ENCODE measurements around the gene CHST8.

CHST8 gene

GRCh38 chr19:33737681-33738371 is 116.1 kb downstream of the CHST8 start:
- Mint-ChIP-seq H3K36me3 (ENCODE audit: low read depth) (no peaks in the 10 kb centered on the region), H3K27ac (no peak overlapping the region), H3K27me3 (ENCODE audit: low read depth) (no peaks in the 10 kb centered on the region), H3K4me3 (no peak overlapping the region), H3K9me3 (no peaks in the 10 kb centered on the region), H3K4me1 (ENCODE audit: low read depth) (no peaks in the 10 kb centered on the region)
- no peak for DNase-seq (ENCODE audit: low spot score)

- peak; percentile 5 for DNase-seq (ENCODE audit: low spot score)
- no peak overlapping the region for H3K27ac Mint-ChIP-seq
- H3K36me3 Mint-ChIP-seq (ENCODE audit: low read depth), result no peaks in the 10 kb centered on the region
- no peaks in the 10 kb centered on the region for H3K9me3 Mint-ChIP-seq
- no peaks in the 10 kb centered on the region for H3K27me3 Mint-ChIP-seq (ENCODE audit: low read depth)
- H3K4me1 Mint-ChIP-seq (ENCODE audit: low read depth), result no peaks in the 10 kb centered on the region
- H3K4me3 Mint-ChIP-seq, result no peak overlapping the region
These were observed 119.2 kb downstream of the CHST8 start for GRCh38 chr19:33740811-33741396.

GRCh38 chr19:33745297-33745696 is 123.5 kb downstream of the CHST8 start:
- no peaks in the 10 kb centered on the region for H3K9me3 Mint-ChIP-seq
- H3K27me3 Mint-ChIP-seq (ENCODE audit: low read depth), result no peaks in the 10 kb centered on the region
- H3K36me3 Mint-ChIP-seq (ENCODE audit: low read depth), result no peaks in the 10 kb centered on the region
- no peak overlapping the region for H3K4me3 Mint-ChIP-seq
- DNase-seq (ENCODE audit: low spot score), result no peak
- no peak overlapping the region for H3K27ac Mint-ChIP-seq
- H3K4me1 Mint-ChIP-seq (ENCODE audit: low read depth), result no peaks in the 10 kb centered on the region

- no peaks in the 10 kb centered on the region for H3K27me3 Mint-ChIP-seq (ENCODE audit: low read depth)
- no peak overlapping the region for H3K4me3 Mint-ChIP-seq
- no peak for DNase-seq (ENCODE audit: low spot score)
- H3K4me1 Mint-ChIP-seq (ENCODE audit: low read depth), result no peaks in the 10 kb centered on the region
- H3K36me3 Mint-ChIP-seq (ENCODE audit: low read depth), result no peaks in the 10 kb centered on the region
- H3K9me3 Mint-ChIP-seq, result no peaks in the 10 kb centered on the region
- no peak overlapping the region for H3K27ac Mint-ChIP-seq
These were observed 124.4 kb downstream of the CHST8 start for GRCh38 chr19:33746159-33746558.

- H3K4me1 Mint-ChIP-seq (ENCODE audit: low read depth), result no peaks in the 10 kb centered on the region
- no peaks in the 10 kb centered on the region for H3K36me3 Mint-ChIP-seq (ENCODE audit: low read depth)
- no peaks in the 10 kb centered on the region for H3K27me3 Mint-ChIP-seq (ENCODE audit: low read depth)
- H3K27ac Mint-ChIP-seq, result no peak overlapping the region
- no peaks in the 10 kb centered on the region for H3K9me3 Mint-ChIP-seq
- no peak for DNase-seq (ENCODE audit: low spot score)
- H3K4me3 Mint-ChIP-seq, result no peak overlapping the region
These were observed 125.5 kb downstream of the CHST8 start for GRCh38 chr19:33747273-33747672.

- Mint-ChIP-seq H3K27ac (no peak overlapping the region), H3K27me3 (ENCODE audit: low read depth) (no peaks in the 10 kb centered on the region), H3K36me3 (ENCODE audit: low read depth) (no peaks in the 10 kb centered on the region), H3K4me3 (no peak overlapping the region), H3K4me1 (ENCODE audit: low read depth) (no peaks in the 10 kb centered on the region), H3K9me3 (no peaks in the 10 kb centered on the region)
- no peak for DNase-seq (ENCODE audit: low spot score)
These were observed 126.5 kb downstream of the CHST8 start for GRCh38 chr19:33748231-33748630.

GRCh38 chr19:33749016-33749415 is 127.3 kb downstream of the CHST8 start:
- H3K36me3 Mint-ChIP-seq (ENCODE audit: low read depth), result no peaks in the 10 kb centered on the region
- H3K4me3 Mint-ChIP-seq, result no peak overlapping the region
- no peak for DNase-seq (ENCODE audit: low spot score)
- no peaks in the 10 kb centered on the region for H3K9me3 Mint-ChIP-seq
- H3K4me1 Mint-ChIP-seq (ENCODE audit: low read depth), result no peaks in the 10 kb centered on the region
- H3K27me3 Mint-ChIP-seq (ENCODE audit: low read depth), result no peaks in the 10 kb centered on the region
- H3K27ac Mint-ChIP-seq, result no peak overlapping the region

GRCh38 chr19:33749619-33750175 is 127.9 kb downstream of the CHST8 start:
- Mint-ChIP-seq H3K36me3 (ENCODE audit: low read depth) (no peaks in the 10 kb centered on the region), H3K27ac (no peak overlapping the region), H3K4me3 (no peak overlapping the region), H3K4me1 (ENCODE audit: low read depth) (no peaks in the 10 kb centered on the region), H3K9me3 (no peaks in the 10 kb centered on the region), H3K27me3 (ENCODE audit: low read depth) (no peaks in the 10 kb centered on the region)
- DNase-seq (ENCODE audit: low spot score), result no peak

- no peaks in the 10 kb centered on the region for H3K4me1 Mint-ChIP-seq (ENCODE audit: low read depth)
- H3K27ac Mint-ChIP-seq, result no peak overlapping the region
- H3K27me3 Mint-ChIP-seq (ENCODE audit: low read depth), result no peaks in the 10 kb centered on the region
These were observed 129.1 kb downstream of the CHST8 start for GRCh38 chr19:33750587-33751435.

GRCh38 chr19:33751436-33751770 is 129.7 kb downstream of the CHST8 start:
- Mint-ChIP-seq H3K36me3 (ENCODE audit: low read depth) (no peaks in the 10 kb centered on the region), H3K9me3 (no peaks in the 10 kb centered on the region), H3K4me1 (ENCODE audit: low read depth) (no peaks in the 10 kb centered on the region), H3K27ac (no peak overlapping the region), H3K4me3 (no peak overlapping the region), H3K27me3 (ENCODE audit: low read depth) (no peaks in the 10 kb centered on the region)
- DNase-seq (ENCODE audit: low spot score), result no peak

More at GRCh38 chr19:33750587-33751435, 129.1 kb downstream of the CHST8 start:
- Mint-ChIP-seq H3K4me3 (no peak overlapping the region), H3K9me3 (no peaks in the 10 kb centered on the region), H3K36me3 (ENCODE audit: low read depth) (no peaks in the 10 kb centered on the region)
- no peak for DNase-seq (ENCODE audit: low spot score)

GRCh38 chr19:33752018-33752800 is 130.5 kb downstream of the CHST8 start:
- Mint-ChIP-seq H3K27ac (no peak overlapping the region), H3K9me3 (no peaks in the 10 kb centered on the region), H3K4me3 (no peak overlapping the region), H3K27me3 (ENCODE audit: low read depth) (no peaks in the 10 kb centered on the region), H3K4me1 (ENCODE audit: low read depth) (no peaks in the 10 kb centered on the region), H3K36me3 (ENCODE audit: low read depth) (no peaks in the 10 kb centered on the region)
- no peak for DNase-seq (ENCODE audit: low spot score)

GRCh38 chr19:33752945-33753344 is 131.2 kb downstream of the CHST8 start:
- no peak for DNase-seq (ENCODE audit: low spot score)
- Mint-ChIP-seq H3K4me3 (no peak overlapping the region), H3K27me3 (ENCODE audit: low read depth) (no peaks in the 10 kb centered on the region), H3K4me1 (ENCODE audit: low read depth) (no peaks in the 10 kb centered on the region), H3K27ac (no peak overlapping the region), H3K9me3 (no peaks in the 10 kb centered on the region), H3K36me3 (ENCODE audit: low read depth) (no peaks in the 10 kb centered on the region)

- H3K9me3 Mint-ChIP-seq, result no peaks in the 10 kb centered on the region
- no peak overlapping the region for H3K4me3 Mint-ChIP-seq
- H3K27me3 Mint-ChIP-seq (ENCODE audit: low read depth), result no peaks in the 10 kb centered on the region
- no peaks in the 10 kb centered on the region for H3K36me3 Mint-ChIP-seq (ENCODE audit: low read depth)
- no peak for DNase-seq (ENCODE audit: low spot score)
- H3K4me1 Mint-ChIP-seq (ENCODE audit: low read depth), result no peaks in the 10 kb centered on the region
- H3K27ac Mint-ChIP-seq, result no peak overlapping the region
These were observed 132.6 kb downstream of the CHST8 start for GRCh38 chr19:33754361-33754760.
